ENCODE results near the gene TBKBP1.
"Not testable (repeated sequence)": the region's sequence is repeated elsewhere in the genome, so short reads cannot be mapped to it uniquely, and the experiment has no call there.

Gene TBKBP1

GRCh38 chr17:47733674-47734410 is 39.9 kb downstream of the TBKBP1 start:
- DNase-seq (ENCODE audit: low read depth), result no peak

GRCh38 chr17:47735139-47735464 is 41.1 kb downstream of the TBKBP1 start:
- no peak overlapping the region for H3K4me3 ChIP-seq (ENCODE audit: low read length)
- DNase-seq (ENCODE audit: low read depth), result no peak
- no peak for TF ChIP-seq CTCF (conservative IDR thresholded peaks at IDR 0.05; ENCODE audit: low read depth, low read length)

More at GRCh38 chr17:47733674-47734410, 39.9 kb downstream of the TBKBP1 start:
- no peak overlapping the region for H3K4me3 ChIP-seq (ENCODE audit: low read length)
- TF ChIP-seq CTCF (conservative IDR thresholded peaks at IDR 0.05; ENCODE audit: low read depth, low read length), result no peak

DNA sequence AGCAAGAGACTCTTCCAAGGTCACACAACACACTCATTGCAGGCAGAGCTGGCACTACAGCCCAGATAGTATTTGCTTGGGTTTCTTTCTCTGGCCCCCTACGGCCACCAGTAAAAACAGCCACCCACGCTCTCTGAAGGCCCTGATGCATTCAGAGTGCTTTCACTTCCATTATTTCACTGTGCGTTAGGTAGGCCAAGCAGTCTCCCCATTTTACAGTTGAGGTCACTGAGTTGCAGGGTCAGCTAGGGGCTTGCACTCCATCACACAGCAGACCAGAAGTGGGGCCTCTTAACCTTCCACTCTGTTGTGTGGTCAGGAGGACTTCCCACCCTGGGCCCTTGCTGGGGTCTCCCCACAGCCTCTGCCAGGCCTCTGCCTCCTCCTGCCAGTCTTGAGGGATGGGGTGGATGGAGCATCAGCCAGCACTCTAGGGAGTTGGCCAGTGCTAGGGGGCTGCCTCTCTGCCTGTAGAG is 41.6 kb downstream of the TBKBP1 start:
- no peak for TF ChIP-seq CTCF (conservative IDR thresholded peaks at IDR 0.05; ENCODE audit: low read depth, low read length)
- no peak overlapping the region for H3K4me3 ChIP-seq (ENCODE audit: low read length)
- DNase-seq (ENCODE audit: low read depth), result no peak

- no peak overlapping the region for H3K4me3 ChIP-seq (ENCODE audit: low read length)
- no peak for DNase-seq (ENCODE audit: low read depth)
- no peak for TF ChIP-seq CTCF (conservative IDR thresholded peaks at IDR 0.05; ENCODE audit: low read depth, low read length)
These were observed 42.8 kb downstream of the TBKBP1 start for GRCh38 chr17:47736501-47737495.

DNA sequence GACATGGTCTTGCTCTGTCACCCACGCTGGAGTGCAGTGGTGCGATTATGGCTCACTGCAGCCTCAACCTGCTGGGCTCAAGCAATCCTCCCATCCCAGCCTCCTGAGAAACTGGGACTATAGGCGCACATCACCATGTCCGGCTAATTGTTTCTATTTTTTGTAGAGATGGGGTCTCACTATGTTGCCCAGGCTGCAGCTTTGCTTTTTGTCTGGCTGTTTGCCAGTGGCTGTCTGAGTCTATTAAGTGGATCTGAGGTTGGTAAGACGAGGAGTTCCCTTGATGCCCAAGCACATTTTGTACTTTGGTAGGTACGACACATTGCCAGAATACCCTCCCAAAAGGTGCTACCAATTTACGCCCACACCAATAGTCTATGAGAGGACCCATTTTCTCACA is 44.2 kb downstream of the TBKBP1 start:
- no peak for TF ChIP-seq CTCF (conservative IDR thresholded peaks at IDR 0.05; ENCODE audit: low read depth, low read length)

DNA sequence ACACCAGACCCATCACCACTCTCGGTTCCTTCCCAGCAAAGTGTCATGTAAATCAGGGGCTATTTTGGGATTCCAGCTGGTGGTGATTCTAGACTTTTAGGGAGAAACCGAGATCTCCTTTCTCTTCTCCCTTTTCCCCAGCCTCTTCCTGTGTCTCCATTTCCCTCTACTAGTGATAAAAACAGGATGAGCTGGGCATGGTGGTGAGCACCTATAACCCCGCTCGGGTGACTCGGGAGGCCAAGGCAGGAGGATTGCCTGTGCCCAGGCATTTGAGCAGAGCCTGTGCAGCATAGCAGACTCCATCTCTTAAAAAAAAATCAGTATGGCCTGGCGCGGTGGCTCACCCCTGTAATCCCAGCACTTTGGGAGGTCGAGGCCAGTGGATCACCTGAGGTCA is 45.2 kb downstream of the TBKBP1 start:
- no peak for DNase-seq (ENCODE audit: low read depth)
- no peak for TF ChIP-seq CTCF (conservative IDR thresholded peaks at IDR 0.05; ENCODE audit: low read depth, low read length)
- H3K4me3 ChIP-seq (ENCODE audit: low read length), result no peak overlapping the region

More for the DNA sequence above, 44.2 kb downstream of the TBKBP1 start:
- DNase-seq (ENCODE audit: low read depth), result no peak
- H3K4me3 ChIP-seq (ENCODE audit: low read length), result no peak overlapping the region

- not testable (repeated sequence) for DNase-seq (ENCODE audit: low read depth); H3K4me3 ChIP-seq (ENCODE audit: low read length)
These were observed 46.0 kb downstream of the TBKBP1 start for GRCh38 chr17:47739945-47740344.
